Coronary artery (tissue), 2 donors: ENCODE data around the gene LLPH.
A peak's percentile ranks its signal among the peaks of the same experiment; 100 is the strongest.

Source experiments
- DNase-seq: peaks from one replicate; pipeline ENCODE4 v3.0.0-alpha.2; 2017; ENCODE audit warnings: low spot score
- H3K27ac ChIP-seq, 2 donors: fragments of 200-600 bp; sonication (generic); one replicate each; pipeline ENCODE4 v1.5.1; 2016 to 2019
- H3K4me3 ChIP-seq: fragments of 200-600 bp; sonication (generic); 2 replicates; pipeline ENCODE4 v1.5.1; 2016; ENCODE audit warnings: mild to moderate bottlenecking, moderate library complexity
- TF ChIP-seq, protein P1 (sequence below): fragments of 200-600 bp; sonication (generic); IDR thresholded peaks from one replicate; pipeline ENCODE4 v1.5.1; 2019; ENCODE audit warnings: antibody characterized with exemption

LLPH gene

DNA sequence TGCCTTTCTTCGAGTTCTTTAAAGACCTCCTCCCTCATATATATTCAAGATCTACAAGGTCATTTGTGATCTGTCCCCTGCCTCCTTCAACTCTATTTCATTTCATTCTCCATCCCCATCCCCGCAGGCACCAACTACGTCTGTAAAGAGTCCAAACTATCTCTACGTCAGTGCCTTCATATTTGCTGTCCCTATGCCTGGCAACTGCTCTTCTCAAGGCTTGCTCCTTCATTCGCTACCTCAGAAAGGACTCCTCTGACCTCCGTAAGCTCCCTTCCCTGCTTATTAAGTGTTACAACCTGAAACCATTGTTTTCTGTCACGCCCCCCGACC, 650 bp downstream of the LLPH start:
- Histone ChIP-seq H3K4me3 (peak overlapping the region; percentile 75), H3K27ac (peak overlapping the region in 1 of 2 donors; percentile 72)
- no peak for DNase-seq
- TF ChIP-seq, protein P1, sequence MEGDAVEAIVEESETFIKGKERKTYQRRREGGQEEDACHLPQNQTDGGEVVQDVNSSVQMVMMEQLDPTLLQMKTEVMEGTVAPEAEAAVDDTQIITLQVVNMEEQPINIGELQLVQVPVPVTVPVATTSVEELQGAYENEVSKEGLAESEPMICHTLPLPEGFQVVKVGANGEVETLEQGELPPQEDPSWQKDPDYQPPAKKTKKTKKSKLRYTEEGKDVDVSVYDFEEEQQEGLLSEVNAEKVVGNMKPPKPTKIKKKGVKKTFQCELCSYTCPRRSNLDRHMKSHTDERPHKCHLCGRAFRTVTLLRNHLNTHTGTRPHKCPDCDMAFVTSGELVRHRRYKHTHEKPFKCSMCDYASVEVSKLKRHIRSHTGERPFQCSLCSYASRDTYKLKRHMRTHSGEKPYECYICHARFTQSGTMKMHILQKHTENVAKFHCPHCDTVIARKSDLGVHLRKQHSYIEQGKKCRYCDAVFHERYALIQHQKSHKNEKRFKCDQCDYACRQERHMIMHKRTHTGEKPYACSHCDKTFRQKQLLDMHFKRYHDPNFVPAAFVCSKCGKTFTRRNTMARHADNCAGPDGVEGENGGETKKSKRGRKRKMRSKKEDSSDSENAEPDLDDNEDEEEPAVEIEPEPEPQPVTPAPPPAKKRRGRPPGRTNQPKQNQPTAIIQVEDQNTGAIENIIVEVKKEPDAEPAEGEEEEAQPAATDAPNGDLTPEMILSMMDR: no peak

DNA sequence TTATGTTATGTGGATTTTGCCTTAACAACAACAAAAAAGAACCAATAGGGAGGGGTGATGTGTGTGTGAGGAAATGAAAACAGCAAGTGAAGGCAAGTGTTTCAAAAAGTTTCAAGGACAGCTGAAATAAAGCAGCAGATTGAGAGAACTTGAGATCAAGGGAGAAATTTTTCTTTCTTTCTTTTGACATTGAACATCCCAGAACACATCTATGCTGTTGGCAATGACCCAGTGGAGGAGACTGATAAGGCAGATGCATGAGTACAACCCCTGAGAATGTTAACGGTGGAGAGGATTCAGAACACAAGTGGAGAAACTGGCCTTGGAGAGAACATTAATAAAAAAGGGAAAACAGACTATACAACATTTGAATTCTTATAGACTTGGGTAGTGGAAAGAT, 2.9 kb downstream of the LLPH start:
- Histone ChIP-seq H3K27ac (no peak overlapping the region), H3K4me3 (no peak overlapping the region)
- no peak for DNase-seq
- TF ChIP-seq, protein P1: no peak

DNA sequence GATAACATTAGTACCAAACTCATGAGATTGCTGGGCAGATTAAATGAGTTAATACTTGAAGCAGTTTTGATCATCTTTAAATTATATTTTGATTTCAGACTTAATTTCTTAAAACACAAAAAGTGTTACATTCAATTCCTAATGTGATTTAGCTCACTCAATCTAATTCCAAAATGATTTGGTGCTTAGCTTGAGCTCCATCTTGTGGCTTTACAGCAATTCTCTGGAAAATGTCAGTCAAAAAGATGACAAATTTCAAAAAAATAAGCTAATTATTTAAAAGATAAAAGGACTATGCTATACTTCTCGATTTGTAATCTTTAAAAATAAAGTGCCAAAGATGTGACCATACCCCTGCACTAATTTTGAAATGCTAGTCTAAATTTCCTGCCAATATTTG, 10.1 kb downstream of the LLPH start:
- Histone ChIP-seq H3K27ac (no peak overlapping the region), H3K4me3 (no peak overlapping the region)
- TF ChIP-seq, protein P1: no peak
- DNase-seq: no peak

DNA sequence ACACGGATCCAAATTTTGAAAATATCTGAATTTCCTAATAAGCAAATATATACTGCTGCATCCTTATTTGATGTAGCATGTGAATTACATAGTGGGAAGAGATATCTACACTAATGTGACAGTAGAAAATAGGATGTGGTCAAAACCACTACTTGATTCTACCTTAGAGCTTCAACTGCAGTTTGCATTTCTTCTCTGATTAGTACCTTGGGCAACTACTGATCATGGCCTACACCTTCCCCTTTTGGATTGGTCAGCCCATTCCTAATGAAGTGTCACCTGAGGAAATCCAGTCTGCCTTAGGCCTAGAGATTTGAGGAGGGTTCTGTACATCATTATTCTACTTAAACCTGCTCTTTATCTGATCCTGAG, 10.7 kb downstream of the LLPH start:
- no peak for DNase-seq
- Histone ChIP-seq H3K4me3 (no peak overlapping the region), H3K27ac (no peak overlapping the region)
- TF ChIP-seq, protein P1: no peak

DNA sequence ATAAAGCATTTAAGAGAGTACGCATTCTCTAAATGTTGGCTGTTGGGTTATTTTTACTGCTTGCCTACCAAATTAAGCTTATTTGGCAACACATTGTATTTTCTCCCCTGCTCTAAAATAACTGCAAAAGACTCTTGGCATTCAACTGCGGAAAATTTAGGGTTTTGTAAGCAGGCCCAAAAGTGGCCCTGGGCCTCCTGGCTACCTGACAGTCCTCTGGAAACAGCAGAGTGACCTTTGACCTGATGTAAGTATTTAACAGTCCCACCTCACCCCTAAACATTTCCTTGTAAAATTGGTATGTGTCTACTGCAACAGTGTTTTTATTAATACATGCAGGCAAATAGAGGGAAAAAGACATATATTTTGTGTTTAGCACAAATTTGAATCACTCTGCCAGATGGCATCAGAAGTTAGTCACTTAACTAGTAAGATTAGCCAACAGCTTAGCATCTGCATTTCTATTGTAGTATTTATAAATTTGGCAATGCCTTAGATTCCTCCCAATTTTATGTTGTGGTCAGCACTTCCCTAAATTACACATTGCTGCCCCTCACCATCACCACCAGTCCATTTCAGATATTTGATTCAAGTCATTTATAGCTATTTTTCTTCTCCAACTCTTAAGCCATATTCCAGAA, 11.2 kb downstream of the LLPH start:
- TF ChIP-seq, protein P1: no peak
- no peak for DNase-seq
- H3K27ac ChIP-seq: peak overlapping the region in 1 of 2 donors; percentile 16
- H3K4me3 ChIP-seq: no peak overlapping the region

DNA sequence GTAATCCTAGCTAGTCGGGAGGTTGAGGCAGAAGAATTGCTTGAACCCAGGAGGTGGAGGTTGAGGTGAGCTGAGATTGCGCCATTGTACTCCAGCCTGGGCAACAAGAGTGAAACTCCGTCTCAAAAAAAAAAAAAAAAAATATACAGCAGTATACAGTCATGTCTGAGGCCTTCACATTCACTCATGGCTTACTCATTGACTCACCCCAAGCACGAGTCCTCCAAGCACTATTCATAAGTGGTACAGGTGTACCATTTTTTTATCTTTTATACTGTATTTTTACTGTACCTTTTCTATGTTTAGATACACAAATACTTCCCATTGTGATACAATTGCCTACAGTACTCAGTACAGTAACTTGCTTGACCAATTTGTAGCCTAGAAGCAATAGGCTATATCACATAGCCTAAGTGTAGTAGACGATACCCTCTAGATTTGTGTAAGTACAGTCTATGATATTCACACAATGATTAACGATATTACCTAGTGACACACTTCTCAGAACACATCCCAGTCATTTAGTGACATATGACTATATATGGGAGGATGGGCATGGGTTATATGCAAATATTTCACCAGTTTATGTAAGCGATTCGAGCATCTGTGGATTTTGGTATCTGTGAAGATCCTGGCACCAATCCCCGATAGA, 12.2 kb downstream of the LLPH start:
- no peak overlapping the region for H3K27ac ChIP-seq
- no peak for DNase-seq
- TF ChIP-seq, protein P1: no peak
- no peak overlapping the region for H3K4me3 ChIP-seq

DNA sequence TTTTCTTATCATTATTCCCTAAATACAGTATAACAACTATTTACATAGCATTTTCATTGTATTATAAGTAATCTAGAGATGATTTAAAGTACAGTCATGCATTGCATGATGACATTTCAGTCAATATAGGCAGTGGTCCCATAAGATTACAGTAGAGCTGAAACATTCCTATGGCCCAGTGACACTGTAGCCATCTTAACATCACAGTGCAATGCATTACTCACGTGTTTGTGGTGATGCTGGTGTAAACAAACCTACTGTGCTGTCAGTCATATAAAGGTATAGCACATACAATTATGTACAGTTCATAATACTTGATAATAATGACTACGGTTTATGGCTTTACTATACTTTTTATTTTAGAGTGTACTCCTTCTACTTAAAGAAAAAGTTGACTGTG, 13.3 kb downstream of the LLPH start:
- no peak overlapping the region for H3K27ac ChIP-seq
- DNase-seq: no peak
- TF ChIP-seq, protein P1: no peak
- no peak overlapping the region for H3K4me3 ChIP-seq
